WTC11 (cell line): ENCODE data around the gene IL6R. TPM values are rescaled to one million over a fixed set of nuclear protein-coding genes. Genes with fewer than 3 reads are reported as not detected.

Experiments
- ATAC-seq: fragments of 200-7000 bp; cut with Tn5 transposase; 2 replicates; pipeline ENCODE4 v1.10.0; 2021; ENCODE audit warnings: mild to moderate bottlenecking, moderate library complexity
- CTCF ChIA-PET: fragments of 300-600 bp; sonication (Branson Sonifier 250); formaldehyde crosslinking; loops from one replicate; lab custom pipeline; 2021; ENCODE audit warnings: antibody characterized with exemption; lab: Charles Lee
- POLR2A ChIA-PET: fragments of 350-600 bp; sonication (Branson Sonifier 250); formaldehyde crosslinking; loops from one replicate; lab custom pipeline; 2021; ENCODE audit warnings: antibody characterized with exemption; lab: Charles Lee
- DNase-seq: peaks from one replicate; pipeline ENCODE4 v3.0.0; 2021; ENCODE audit warnings: low spot score
- H3K27ac Mint-ChIP-seq: 2 replicates; pipeline ENCODE4 v1.8.0; 2021; ENCODE audit warnings: mixed read lengths
- H3K27me3 Mint-ChIP-seq: 2 replicates; pipeline ENCODE4 v1.8.0; 2021; ENCODE audit warnings: low read depth, mild to moderate bottlenecking, moderate library complexity, mixed read lengths
- H3K36me3 Mint-ChIP-seq: 2 replicates; pipeline ENCODE4 v1.8.0; 2021; ENCODE audit warnings: mixed read lengths
- H3K4me1 Mint-ChIP-seq: 2 replicates; pipeline ENCODE4 v1.8.0; 2022; ENCODE audit warnings: mixed read lengths
- H3K4me3 Mint-ChIP-seq: 2 replicates; pipeline ENCODE4 v1.8.0; 2021; ENCODE audit warnings: mild to moderate bottlenecking, moderate library complexity, mixed read lengths
- H3K9me3 Mint-ChIP-seq: 2 replicates; pipeline ENCODE4 v1.8.0; 2021; ENCODE audit warnings: mixed read lengths
- CREB1 ChIP-seq: sonication (generic); formaldehyde crosslinking; IDR thresholded peaks from 2 replicates; pipeline ENCODE4 v1.8.0; 2023; ENCODE audit warnings: mild to moderate bottlenecking, missing genetic modification reagents
- ELF4 ChIP-seq: sonication (generic); formaldehyde crosslinking; IDR thresholded peaks from 2 replicates; pipeline ENCODE4 v1.8.1; 2022; ENCODE audit warnings: low read depth, mild to moderate bottlenecking, moderate library complexity, missing genetic modification reagents
- ETV6 ChIP-seq: sonication (generic); formaldehyde crosslinking; IDR thresholded peaks from 2 replicates; pipeline ENCODE4 v1.8.1; 2022; ENCODE audit warnings: mild to moderate bottlenecking, missing genetic modification reagents
- HMGA2 ChIP-seq: fragments of 250-450 bp; sonication (Bioruptor Pico); IDR thresholded peaks from 2 replicates; pipeline ENCODE4 v1.4.0; 2021; ENCODE audit warnings: mild to moderate bottlenecking, moderate library complexity
- MXD4 ChIP-seq: fragments of 250-450 bp; sonication (Bioruptor Pico); IDR thresholded peaks from 2 replicates; pipeline ENCODE4 v1.8.0; 2021; ENCODE audit warnings: mild to moderate bottlenecking, moderate library complexity, borderline replicate concordance
- NFYB ChIP-seq: sonication (generic); formaldehyde crosslinking; conservative IDR thresholded peaks from 2 replicates; pipeline ENCODE4 v1.8.0; 2022; ENCODE audit warnings: low read depth, missing genetic modification reagents
- PRRX2 ChIP-seq: fragments of 250-450 bp; sonication (Bioruptor Pico); IDR thresholded peaks from 2 replicates; pipeline ENCODE4 v1.8.0; 2021; ENCODE audit warnings: mild to moderate bottlenecking
- ZBTB21 ChIP-seq: sonication (generic); formaldehyde crosslinking; IDR thresholded peaks from 2 replicates; pipeline ENCODE4 v1.8.1; 2023; ENCODE audit warnings: mild to moderate bottlenecking, missing genetic modification reagents, borderline replicate concordance
- ZNF263 ChIP-seq: sonication (generic); formaldehyde crosslinking; IDR thresholded peaks from 2 replicates; pipeline ENCODE4 v1.8.1; 2022; ENCODE audit warnings: low read depth, mild to moderate bottlenecking, moderate library complexity, missing genetic modification reagents
- total RNA-seq: library from RNA; stranded (reverse); gene quantifications from 3 replicates; pipeline ENCODE4 v1.2.3, GENCODE V29; 2021
- TF ChIP-seq, protein P1 (sequence below): sonication (generic); formaldehyde crosslinking; IDR thresholded peaks from 2 replicates; pipeline ENCODE4 v1.8.1; 2023; ENCODE audit warnings: mild to moderate bottlenecking, missing genetic modification reagents, borderline replicate concordance
- TF ChIP-seq, protein P2 (sequence below): fragments of 250-450 bp; sonication (Bioruptor Pico); IDR thresholded peaks from 2 replicates; pipeline ENCODE4 v1.9.0; 2021; ENCODE audit warnings: mild to moderate bottlenecking
- TF ChIP-seq, protein P3 (sequence below): sonication (generic); formaldehyde crosslinking; IDR thresholded peaks from 2 replicates; pipeline ENCODE4 v1.8.0; 2023; ENCODE audit warnings: mild to moderate bottlenecking, missing genetic modification reagents
- TF ChIP-seq, protein P4 (sequence below): sonication (generic); formaldehyde crosslinking; IDR thresholded peaks from 2 replicates; pipeline ENCODE4 v1.8.0; 2022; ENCODE audit warnings: missing genetic modification reagents
- TF ChIP-seq, protein P5 (sequence below): sonication (generic); formaldehyde crosslinking; IDR thresholded peaks from 2 replicates; pipeline ENCODE4 v1.8.0; 2022; ENCODE audit warnings: mild to moderate bottlenecking, missing genetic modification reagents
- TF ChIP-seq, protein P6 (sequence below): sonication (generic); formaldehyde crosslinking; IDR thresholded peaks from 2 replicates; pipeline ENCODE4 v1.8.0; 2022; ENCODE audit warnings: mild to moderate bottlenecking, missing genetic modification reagents

Gene IL6R
- total RNA-seq, 1 experiment from 2014 or later = 7.0 TPM

DNA sequence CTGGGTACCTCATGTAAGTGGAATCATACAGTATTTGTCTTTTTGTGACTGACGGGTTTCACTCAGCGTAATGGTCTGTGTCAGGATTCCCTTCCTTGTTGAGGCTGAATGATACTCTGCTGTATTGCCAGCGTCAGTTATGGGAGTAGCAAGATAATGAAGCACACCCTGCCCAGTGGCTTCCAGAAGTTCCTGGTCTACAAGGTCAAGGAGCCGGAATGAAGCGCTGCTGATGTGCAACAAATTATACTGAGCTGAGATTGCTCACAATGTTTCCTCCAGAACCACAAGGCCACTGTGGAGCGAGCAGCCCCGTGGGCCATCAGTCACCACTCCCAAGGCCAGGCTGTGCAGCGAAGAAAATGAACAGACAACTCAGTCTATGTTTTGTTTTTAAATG is 72.9 kb downstream of the IL6R start (continued):
- TF ChIP-seq, protein P1, sequence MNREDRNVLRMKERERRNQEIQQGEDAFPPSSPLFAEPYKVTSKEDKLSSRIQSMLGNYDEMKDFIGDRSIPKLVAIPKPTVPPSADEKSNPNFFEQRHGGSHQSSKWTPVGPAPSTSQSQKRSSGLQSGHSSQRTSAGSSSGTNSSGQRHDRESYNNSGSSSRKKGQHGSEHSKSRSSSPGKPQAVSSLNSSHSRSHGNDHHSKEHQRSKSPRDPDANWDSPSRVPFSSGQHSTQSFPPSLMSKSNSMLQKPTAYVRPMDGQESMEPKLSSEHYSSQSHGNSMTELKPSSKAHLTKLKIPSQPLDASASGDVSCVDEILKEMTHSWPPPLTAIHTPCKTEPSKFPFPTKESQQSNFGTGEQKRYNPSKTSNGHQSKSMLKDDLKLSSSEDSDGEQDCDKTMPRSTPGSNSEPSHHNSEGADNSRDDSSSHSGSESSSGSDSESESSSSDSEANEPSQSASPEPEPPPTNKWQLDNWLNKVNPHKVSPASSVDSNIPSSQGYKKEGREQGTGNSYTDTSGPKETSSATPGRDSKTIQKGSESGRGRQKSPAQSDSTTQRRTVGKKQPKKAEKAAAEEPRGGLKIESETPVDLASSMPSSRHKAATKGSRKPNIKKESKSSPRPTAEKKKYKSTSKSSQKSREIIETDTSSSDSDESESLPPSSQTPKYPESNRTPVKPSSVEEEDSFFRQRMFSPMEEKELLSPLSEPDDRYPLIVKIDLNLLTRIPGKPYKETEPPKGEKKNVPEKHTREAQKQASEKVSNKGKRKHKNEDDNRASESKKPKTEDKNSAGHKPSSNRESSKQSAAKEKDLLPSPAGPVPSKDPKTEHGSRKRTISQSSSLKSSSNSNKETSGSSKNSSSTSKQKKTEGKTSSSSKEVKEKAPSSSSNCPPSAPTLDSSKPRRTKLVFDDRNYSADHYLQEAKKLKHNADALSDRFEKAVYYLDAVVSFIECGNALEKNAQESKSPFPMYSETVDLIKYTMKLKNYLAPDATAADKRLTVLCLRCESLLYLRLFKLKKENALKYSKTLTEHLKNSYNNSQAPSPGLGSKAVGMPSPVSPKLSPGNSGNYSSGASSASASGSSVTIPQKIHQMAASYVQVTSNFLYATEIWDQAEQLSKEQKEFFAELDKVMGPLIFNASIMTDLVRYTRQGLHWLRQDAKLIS (CRISPR knock-in tag) = no peak
- TF ChIP-seq, protein P2, sequence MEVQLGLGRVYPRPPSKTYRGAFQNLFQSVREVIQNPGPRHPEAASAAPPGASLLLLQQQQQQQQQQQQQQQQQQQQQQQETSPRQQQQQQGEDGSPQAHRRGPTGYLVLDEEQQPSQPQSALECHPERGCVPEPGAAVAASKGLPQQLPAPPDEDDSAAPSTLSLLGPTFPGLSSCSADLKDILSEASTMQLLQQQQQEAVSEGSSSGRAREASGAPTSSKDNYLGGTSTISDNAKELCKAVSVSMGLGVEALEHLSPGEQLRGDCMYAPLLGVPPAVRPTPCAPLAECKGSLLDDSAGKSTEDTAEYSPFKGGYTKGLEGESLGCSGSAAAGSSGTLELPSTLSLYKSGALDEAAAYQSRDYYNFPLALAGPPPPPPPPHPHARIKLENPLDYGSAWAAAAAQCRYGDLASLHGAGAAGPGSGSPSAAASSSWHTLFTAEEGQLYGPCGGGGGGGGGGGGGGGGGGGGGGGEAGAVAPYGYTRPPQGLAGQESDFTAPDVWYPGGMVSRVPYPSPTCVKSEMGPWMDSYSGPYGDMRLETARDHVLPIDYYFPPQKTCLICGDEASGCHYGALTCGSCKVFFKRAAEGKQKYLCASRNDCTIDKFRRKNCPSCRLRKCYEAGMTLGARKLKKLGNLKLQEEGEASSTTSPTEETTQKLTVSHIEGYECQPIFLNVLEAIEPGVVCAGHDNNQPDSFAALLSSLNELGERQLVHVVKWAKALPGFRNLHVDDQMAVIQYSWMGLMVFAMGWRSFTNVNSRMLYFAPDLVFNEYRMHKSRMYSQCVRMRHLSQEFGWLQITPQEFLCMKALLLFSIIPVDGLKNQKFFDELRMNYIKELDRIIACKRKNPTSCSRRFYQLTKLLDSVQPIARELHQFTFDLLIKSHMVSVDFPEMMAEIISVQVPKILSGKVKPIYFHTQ (CRISPR knock-in tag) = no peak
- TF ChIP-seq, protein P3, sequence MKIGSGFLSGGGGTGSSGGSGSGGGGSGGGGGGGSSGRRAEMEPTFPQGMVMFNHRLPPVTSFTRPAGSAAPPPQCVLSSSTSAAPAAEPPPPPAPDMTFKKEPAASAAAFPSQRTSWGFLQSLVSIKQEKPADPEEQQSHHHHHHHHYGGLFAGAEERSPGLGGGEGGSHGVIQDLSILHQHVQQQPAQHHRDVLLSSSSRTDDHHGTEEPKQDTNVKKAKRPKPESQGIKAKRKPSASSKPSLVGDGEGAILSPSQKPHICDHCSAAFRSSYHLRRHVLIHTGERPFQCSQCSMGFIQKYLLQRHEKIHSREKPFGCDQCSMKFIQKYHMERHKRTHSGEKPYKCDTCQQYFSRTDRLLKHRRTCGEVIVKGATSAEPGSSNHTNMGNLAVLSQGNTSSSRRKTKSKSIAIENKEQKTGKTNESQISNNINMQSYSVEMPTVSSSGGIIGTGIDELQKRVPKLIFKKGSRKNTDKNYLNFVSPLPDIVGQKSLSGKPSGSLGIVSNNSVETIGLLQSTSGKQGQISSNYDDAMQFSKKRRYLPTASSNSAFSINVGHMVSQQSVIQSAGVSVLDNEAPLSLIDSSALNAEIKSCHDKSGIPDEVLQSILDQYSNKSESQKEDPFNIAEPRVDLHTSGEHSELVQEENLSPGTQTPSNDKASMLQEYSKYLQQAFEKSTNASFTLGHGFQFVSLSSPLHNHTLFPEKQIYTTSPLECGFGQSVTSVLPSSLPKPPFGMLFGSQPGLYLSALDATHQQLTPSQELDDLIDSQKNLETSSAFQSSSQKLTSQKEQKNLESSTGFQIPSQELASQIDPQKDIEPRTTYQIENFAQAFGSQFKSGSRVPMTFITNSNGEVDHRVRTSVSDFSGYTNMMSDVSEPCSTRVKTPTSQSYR (CRISPR knock-in tag) = no peak
- no peak for TF ChIP-seq ELF4 (CRISPR knock-in tag)
- no peak for TF ChIP-seq HMGA2 (CRISPR knock-in tag)
- TF ChIP-seq ETV6 (CRISPR knock-in tag) = no peak
- no peak for TF ChIP-seq ZBTB21
- no peak for TF ChIP-seq ZNF263
- TF ChIP-seq, protein P4, sequence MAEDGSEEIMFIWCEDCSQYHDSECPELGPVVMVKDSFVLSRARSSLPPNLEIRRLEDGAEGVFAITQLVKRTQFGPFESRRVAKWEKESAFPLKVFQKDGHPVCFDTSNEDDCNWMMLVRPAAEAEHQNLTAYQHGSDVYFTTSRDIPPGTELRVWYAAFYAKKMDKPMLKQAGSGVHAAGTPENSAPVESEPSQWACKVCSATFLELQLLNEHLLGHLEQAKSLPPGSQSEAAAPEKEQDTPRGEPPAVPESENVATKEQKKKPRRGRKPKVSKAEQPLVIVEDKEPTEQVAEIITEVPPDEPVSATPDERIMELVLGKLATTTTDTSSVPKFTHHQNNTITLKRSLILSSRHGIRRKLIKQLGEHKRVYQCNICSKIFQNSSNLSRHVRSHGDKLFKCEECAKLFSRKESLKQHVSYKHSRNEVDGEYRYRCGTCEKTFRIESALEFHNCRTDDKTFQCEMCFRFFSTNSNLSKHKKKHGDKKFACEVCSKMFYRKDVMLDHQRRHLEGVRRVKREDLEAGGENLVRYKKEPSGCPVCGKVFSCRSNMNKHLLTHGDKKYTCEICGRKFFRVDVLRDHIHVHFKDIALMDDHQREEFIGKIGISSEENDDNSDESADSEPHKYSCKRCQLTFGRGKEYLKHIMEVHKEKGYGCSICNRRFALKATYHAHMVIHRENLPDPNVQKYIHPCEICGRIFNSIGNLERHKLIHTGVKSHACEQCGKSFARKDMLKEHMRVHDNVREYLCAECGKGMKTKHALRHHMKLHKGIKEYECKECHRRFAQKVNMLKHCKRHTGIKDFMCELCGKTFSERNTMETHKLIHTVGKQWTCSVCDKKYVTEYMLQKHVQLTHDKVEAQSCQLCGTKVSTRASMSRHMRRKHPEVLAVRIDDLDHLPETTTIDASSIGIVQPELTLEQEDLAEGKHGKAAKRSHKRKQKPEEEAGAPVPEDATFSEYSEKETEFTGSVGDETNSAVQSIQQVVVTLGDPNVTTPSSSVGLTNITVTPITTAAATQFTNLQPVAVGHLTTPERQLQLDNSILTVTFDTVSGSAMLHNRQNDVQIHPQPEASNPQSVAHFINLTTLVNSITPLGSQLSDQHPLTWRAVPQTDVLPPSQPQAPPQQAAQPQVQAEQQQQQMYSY (CRISPR knock-in tag) = no peak
- TF ChIP-seq MXD4 (CRISPR knock-in tag) = no peak

DNA sequence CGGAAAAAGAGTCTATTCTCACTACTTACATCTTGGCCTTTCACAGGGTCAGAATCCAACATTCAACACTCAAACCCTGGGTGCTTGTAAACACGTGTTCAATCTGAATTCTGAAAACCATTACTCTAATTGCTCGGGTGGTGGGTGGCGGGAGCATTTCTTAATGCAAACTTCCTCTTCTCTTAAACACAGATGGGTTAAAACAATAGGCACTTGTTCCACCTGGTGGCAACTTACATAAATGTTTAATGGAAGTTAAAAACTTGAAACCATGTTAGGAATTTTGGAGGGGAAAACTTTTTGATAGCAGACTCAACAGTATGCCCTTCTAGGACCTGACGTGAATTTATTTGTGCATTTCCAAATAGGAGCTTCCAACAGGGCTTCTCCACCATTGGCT is 73.5 kb downstream of the IL6R start:
- CTCF ChIA-PET = interaction anchor here (0.9 to 9.0 kb wide), 14 partner anchors 11 to 400 kb away, joined by 3 to 189 read pairs (median 6); partner anchors contain the start of genes CHRNB2 and UBE2Q1
- no peaks in the 10 kb centered on the region for H3K9me3 Mint-ChIP-seq
- no peak for ATAC-seq
- POLR2A ChIA-PET = no interaction called here
- H3K36me3 Mint-ChIP-seq = no peaks in the 10 kb centered on the region
- H3K4me1 Mint-ChIP-seq = peaks cover 21% of the 10 kb centered on the region
- no peaks in the 10 kb centered on the region for H3K27me3 Mint-ChIP-seq
- DNase-seq = no peak
- H3K4me3 Mint-ChIP-seq = no peak overlapping the region
- 0 out of 2 replicates have a peak overlapping the region, but pooled peaks have one; percentile 65 for H3K27ac Mint-ChIP-seq
- TF ChIP-seq, protein P1 (CRISPR knock-in tag) = no peak
- no peak for TF ChIP-seq ELF4 (CRISPR knock-in tag)
- no peak for TF ChIP-seq CREB1
- TF ChIP-seq, protein P5, sequence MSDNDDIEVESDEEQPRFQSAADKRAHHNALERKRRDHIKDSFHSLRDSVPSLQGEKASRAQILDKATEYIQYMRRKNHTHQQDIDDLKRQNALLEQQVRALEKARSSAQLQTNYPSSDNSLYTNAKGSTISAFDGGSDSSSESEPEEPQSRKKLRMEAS (CRISPR knock-in tag) = no peak
- TF ChIP-seq, protein P6, sequence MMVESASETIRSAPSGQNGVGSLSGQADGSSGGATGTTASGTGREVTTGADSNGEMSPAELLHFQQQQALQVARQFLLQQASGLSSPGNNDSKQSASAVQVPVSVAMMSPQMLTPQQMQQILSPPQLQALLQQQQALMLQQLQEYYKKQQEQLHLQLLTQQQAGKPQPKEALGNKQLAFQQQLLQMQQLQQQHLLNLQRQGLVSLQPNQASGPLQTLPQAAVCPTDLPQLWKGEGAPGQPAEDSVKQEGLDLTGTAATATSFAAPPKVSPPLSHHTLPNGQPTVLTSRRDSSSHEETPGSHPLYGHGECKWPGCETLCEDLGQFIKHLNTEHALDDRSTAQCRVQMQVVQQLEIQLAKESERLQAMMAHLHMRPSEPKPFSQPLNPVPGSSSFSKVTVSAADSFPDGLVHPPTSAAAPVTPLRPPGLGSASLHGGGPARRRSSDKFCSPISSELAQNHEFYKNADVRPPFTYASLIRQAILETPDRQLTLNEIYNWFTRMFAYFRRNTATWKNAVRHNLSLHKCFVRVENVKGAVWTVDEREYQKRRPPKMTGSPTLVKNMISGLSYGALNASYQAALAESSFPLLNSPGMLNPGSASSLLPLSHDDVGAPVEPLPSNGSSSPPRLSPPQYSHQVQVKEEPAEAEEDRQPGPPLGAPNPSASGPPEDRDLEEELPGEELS (CRISPR knock-in tag) = no peak
- TF ChIP-seq PRRX2 (CRISPR knock-in tag) = no peak
- TF ChIP-seq NFYB (CRISPR knock-in tag) = no peak
